ENCODE data around the gene OTOF.

The OTOF gene

DNA sequence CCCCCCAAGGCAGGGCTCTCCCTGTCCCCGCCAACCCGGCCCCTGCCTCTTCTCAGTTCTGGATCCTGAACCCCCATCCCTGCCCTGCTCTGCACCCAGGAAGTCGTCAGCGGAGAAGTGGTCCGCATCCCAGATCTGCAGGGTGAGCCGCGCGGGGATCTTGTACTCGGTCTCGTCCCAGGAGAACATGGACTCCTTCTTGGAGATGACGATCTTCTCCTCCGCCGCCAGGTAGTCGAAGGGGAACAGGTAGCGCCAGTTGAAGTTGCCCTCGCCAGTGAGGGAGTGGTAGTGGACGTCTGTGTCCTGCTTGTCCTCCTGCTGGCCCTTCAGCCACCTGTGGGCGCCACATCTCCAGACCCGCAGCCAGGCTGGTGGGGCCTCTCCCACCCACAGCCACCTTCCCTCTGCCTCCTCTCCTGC lies 16.3 kb downstream of the OTOF start:
- TF ChIP-seq GATA1 (IDR thresholded peaks at IDR 0.05; ENCODE audit: low read depth, low read length), result no peak
- DNase-seq, result no peak

DNA sequence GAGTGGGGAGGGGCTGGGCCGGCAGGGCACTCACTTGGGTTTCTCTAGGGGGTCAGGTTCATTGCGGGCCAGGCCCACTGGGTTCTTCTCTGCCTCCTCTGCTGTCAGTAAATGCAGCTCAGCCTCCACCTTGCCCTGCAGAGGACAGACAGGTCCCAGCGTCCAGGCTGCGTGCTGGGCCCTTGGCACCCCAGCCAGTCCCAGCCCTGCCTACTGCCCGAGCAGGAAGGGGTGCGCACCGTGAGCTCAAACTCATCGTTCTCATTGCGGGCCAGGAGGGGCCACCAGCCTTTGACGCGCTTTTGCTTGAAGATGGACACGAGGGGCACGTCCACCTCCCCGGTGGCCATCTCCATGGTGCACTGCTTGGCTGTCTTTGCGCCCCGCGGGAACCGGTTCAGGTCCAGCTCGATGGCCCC lies 17.3 kb downstream of the OTOF start:
- no peak for TF ChIP-seq GATA1 (IDR thresholded peaks at IDR 0.05; ENCODE audit: low read depth, low read length)
- TF ChIP-seq POLR2A (IDR thresholded peaks at IDR 0.05; ENCODE audit: low read length), result no peak
- DNase-seq, result no peak

DNA sequence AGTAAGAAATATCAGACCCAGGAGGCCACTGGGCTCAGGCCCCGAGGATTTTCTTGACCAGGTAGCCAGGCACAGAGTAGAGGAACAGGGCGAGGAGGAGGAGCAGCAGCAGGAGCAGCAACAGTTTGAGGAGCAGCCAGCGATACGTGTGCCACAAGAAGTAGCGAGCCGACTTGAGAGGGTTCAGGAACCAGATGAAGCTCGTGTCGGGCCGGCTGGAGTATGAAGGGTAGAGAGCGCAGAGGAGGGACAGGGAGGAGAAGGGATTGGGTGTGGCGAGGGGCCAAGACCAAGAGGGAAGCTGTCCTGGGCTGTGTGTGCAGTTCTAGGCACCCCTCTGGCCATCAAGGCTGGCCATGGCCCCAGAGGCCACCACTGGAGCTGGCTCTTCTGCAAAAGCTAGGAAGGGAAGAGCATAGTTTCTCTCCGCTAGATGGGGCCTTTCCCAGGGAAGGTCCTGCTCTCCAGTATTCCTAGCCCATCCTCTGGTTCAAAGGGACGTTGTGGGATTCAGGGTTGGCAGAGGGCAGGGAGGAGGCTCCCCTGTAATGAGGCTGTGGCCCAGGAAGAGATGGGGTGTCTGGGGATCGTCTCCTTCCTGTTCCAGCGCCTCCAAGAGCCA lies 17.8 kb downstream of the OTOF start:
- DNase-seq, result no peak
- no peak for TF ChIP-seq GATA1 (IDR thresholded peaks at IDR 0.05; ENCODE audit: low read depth, low read length)
- no peak for TF ChIP-seq POLR2A (IDR thresholded peaks at IDR 0.05; ENCODE audit: low read length)

DNA sequence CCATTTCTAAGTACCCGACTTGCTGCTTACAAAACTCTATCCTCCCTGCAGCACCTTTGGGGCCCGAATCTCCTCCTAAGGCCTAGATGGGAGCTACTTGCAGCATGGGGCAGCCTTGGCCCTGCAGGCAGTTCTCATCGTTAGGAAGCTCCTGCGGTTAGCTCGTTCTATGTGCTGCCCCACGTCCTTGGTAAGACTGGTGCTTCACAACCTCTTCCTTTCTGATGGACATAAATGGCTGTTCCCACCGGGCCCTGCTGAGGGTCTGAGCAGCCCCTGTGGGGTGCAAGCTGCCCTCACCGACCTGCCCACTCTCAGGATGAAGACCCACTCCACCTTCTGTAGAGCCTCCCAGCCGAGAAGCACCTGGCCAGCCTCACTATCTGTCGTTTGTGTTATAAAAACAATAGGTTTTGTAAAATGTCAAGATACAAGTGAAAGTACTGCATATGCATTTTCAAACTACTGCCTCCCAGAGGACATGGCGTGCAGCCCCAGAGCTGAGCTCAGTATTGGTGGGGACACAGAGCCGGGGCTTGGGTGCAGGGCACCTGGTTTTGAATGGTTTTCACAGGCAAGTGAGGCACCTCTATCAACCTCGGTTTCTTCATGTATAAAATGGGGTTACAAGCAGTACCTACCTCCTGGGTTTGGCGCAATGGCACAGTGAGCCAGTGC lies 19.4 kb downstream of the OTOF start:
- DNase-seq, result no peak
- TF ChIP-seq GATA1 (IDR thresholded peaks at IDR 0.05; ENCODE audit: low read depth, low read length) (no peak), POLR2A (IDR thresholded peaks at IDR 0.05; ENCODE audit: low read length) (no peak)

DNA sequence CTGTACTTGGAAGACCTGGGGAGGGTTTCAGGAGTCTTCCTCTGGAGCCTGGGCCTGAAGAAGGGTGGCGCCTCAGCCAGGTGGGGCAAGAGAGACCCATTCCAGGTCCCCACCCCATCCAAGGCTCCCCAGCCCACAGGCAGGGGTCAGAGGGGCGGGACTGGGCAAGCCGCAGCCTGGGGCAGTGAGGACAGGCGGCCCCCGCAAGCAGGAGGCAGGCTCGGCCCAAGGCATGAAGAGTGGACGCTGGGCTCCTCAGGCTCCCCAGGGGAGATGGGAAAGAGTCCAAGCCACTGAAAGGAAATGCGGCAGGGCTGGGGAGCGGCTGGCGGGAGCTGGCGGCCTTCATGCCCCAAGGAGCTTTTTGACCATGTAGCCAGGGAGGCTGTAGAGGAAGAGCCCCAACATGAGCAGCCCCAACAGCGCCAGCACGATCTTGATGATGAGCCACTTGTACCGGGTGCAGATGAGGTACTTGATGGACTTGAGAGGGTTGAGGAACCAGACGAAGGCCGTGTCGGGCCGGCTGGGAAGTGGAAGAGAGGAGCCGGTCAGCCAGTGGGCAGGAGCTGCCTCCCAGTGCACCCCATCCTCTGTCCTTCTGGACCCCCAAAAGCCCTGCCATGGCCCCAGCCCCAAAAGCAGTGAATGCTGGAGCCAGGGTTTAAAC lies 20.1 kb downstream of the OTOF start:
- DNase-seq, result no peak
- TF ChIP-seq GATA1 (IDR thresholded peaks at IDR 0.05; ENCODE audit: low read depth, low read length) (no peak), POLR2A (IDR thresholded peaks at IDR 0.05; ENCODE audit: low read length) (no peak)

DNA sequence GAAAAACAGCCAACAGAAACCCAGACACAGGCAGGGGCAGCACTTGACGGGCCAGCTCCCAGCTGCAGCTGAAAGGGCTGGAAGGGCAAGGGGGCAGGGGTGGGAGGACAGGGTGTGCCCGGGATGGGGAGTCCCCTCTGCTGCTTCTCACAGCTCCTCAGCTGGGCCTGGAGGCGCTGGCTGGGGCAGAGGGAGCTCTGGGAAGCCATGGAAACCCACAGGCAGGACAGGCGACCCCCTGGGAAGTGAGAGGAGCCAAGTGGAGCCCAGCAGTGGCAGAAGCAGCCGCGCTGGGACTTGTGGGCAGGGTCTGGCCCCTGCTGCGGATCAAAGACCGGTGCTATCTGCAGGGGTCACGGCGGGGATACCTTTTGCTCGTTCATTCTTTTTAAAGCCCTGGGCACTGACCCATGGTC lies 20.7 kb downstream of the OTOF start:
- TF ChIP-seq GATA1 (IDR thresholded peaks at IDR 0.05; ENCODE audit: low read depth, low read length), result no peak
- TF ChIP-seq POLR2A (IDR thresholded peaks at IDR 0.05; ENCODE audit: low read length), result no peak
- no peak for DNase-seq

DNA sequence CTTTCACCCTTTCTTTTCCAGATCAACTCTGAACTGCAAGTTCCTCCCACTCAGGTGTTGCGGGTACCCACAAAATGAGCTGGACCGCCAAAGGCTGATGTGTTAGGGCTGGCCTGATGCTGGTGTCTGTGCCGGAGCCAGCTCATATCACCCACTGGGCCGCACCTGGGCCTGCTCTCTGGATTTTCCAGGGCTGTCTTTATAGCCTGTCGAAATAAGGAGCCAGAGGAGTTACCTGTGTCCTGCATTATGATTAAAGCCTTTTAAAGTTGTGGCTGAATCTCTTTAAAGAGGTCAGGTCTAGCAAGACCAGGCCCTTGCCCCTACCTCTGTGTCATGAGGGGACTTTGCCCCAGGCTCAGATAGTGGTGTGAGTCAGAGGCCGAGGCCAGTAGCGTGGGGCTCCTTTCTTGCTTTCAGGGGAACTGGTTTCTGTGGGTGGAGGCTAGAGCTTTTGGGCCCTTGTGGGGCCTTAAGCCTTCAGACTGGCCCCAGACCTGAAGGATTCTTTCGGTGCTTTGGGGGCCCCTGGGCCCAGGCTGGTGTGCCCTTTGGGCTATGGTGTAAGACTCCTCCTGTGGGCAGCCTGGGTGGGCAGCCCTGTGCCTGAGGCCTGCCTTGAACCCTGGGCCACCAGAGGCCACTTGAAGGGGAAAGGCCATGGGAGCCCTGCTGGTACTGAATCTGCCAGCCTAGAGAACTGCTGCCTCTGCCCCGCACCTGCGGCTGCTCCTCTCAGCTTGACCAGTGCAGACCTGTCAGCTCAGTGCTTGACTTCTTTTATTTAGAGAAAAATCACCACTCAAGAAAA lies 21.3 kb downstream of the OTOF start:
- peak in 1 of 2 experiments; percentile 38 for DNase-seq
- TF ChIP-seq POLR2A (IDR thresholded peaks at IDR 0.05; ENCODE audit: low read length) (no peak), GATA1 (IDR thresholded peaks at IDR 0.05; ENCODE audit: low read depth, low read length) (no peak)

DNA sequence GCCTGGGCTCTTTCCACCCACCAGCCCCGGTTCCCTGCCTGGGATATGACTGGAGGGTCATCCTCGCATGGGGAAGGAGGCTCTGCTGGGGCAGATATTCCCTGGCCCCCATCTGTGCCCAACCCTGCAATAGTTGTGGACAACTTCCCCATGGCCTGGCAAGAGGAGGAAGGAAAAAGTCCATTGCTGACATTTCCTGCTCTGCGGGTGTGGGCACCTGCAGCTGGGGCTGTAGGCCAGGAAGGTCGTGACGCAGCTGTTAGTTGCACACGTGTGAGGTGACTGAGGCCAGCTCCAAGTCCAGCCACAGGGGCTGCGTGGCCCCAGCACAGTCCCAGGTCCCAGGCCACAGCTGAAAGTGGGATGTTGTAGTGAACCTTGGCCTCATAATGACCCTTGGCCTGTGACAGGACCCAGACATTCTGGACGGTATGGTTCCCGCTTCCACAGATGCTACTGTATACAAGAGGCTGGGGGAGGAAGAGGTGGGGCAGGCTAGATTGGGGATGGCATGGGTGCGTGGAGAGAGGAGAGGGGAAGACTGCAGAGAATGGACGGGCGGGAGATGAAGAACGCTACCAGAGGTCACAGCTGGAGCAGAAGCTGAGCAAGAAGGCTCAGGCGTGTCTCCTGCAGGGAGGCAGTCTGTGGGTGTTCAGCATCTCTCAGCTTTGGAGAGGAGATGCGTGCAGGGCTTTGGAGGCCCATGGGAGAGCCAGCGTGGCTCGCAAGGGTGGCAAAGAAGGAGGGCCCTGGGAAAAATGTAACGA lies 22.1 kb downstream of the OTOF start:
- no peak for TF ChIP-seq POLR2A (IDR thresholded peaks at IDR 0.05; ENCODE audit: low read length)
- no peak for TF ChIP-seq GATA1 (IDR thresholded peaks at IDR 0.05; ENCODE audit: low read depth, low read length)
- no peak for DNase-seq

DNA sequence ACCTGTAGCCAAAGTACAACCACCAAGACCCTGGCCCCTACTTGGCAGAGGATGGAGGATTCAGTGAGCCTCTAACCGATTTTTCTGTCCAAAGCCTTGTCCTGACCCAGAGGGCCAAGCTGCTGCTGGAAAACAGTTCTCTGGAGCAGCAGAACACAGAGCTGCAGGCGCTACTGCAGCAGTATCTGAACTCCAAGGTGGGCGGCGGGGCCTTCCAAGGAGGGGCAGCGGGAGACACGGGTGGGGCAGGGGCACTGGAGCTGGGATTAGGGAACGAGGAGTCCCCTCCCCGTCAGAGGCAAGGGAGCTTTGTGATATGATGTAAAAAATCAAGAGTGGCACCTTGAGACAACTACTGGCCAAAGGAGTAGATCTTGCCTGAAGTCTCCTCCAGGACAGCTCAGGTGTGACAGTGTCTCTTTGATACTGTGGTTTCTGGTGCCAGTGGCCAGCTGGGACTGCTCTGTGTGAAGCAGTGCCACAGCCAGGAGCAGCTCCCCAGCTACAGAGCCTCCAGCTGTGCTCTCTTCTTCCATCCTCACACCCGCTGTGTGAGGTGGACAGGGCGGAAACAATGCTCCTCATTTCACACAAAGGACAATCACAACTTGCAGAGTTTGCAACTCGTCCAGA lies 22.8 kb downstream of the OTOF start:
- DNase-seq, result no peak
- TF ChIP-seq GATA1 (IDR thresholded peaks at IDR 0.05; ENCODE audit: low read depth, low read length) (no peak), POLR2A (IDR thresholded peaks at IDR 0.05; ENCODE audit: low read length) (no peak)

DNA sequence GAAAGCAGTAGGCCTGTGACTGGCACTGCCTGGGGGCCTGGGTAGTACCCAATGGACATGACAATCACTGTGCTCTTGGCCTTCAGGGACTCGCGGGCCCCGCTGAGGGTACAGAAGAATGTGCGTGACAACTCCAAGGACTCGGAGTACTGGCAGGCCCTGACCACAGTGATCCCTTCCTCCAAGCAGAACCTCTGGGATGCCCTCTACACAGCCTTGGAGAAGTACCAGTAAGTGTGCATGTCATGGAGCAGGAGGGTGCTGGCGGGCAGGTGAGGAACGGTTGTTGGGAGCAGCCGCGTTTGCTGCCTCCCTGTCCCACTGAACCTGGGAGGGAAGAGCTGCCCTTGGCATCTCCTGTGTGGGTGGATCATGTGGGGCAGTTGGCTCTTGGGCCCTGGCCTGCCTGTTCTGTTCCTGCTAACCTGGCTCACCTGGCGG lies 23.3 kb downstream of the OTOF start:
- DNase-seq, result no peak
- TF ChIP-seq GATA1 (IDR thresholded peaks at IDR 0.05; ENCODE audit: low read depth, low read length) (no peak), POLR2A (IDR thresholded peaks at IDR 0.05; ENCODE audit: low read length) (no peak)

DNA sequence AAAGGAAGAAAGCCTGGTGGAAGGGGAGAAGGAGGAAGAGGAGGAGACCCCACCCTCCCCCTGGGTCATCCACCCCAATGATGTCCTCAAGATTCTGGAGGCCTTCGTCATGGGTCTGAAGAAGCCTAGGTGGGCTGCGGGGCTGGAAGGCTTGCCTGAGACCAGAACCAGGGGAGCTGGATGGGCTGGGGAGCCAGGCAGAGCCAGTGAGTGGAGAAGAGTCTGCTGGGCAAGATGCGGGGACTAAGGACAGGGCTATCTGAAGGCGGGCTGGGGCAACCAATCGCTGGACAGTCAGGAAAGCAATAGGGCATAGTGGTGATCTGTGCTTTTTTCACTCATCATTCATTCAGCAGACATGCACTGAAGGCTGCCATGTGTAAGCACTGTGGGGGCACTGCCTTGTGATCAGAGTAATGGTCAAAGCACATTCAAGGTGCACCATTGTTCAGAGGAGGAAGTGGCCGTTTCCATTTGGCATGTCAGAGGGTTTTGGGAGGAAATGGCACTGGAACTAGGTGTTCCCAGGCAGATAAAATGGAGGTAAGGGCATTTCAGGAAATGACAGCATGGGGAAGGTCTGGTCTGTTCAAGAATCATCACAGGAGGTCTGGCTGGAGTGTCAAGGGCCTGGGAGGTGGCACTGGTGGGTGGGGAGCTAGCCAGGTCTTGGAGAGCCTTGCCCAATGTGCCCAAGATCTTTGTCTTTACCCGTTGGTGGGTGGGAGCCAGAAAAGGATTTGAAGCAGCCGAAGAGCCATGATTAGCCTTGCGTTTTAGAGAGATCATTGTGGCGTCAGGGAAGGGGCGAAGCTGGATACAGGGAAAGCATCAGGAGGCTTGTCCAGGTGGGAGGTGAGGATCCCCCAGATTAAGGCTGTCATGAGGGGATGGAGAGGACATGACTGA lies 24.2 kb downstream of the OTOF start:
- TF ChIP-seq POLR2A (IDR thresholded peaks at IDR 0.05; ENCODE audit: low read length) (no peak), GATA1 (IDR thresholded peaks at IDR 0.05; ENCODE audit: low read depth, low read length) (no peak)
- DNase-seq, result no peak

DNA sequence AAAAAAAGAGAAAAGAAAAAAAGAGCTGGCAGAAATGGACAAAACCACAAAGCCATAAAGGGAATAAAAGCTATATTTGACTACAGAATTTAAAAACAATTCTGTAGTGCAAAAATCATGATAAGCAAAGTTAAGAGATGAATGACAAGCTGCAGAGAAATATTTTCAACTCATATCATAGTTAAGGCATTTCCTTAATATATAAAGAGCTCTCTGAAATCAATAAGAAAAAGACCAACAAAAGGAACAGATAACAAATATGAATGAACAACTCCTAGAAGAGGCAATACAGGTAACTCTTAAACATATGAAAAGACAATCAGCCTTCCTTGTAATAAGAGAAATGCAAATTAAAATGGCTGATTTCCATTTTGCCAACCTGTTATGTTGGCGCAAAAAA lies 26.2 kb downstream of the OTOF start:
- DNase-seq, result no peak
- TF ChIP-seq GATA1 (IDR thresholded peaks at IDR 0.05; ENCODE audit: low read depth, low read length), result no peak
- TF ChIP-seq POLR2A (IDR thresholded peaks at IDR 0.05; ENCODE audit: low read length), result no peak
